ENCODE measurements around the gene RPTN.

RPTN gene

GRCh38 chr1:152110860-152111514, 48.0 kb downstream of the RPTN start:
- Histone ChIP-seq H3K4me3 (ENCODE audit: insufficient read length, low read depth) (peak overlapping the region; percentile 50), H3K27me3 (ENCODE audit: insufficient read depth, insufficient read length) (peaks cover 97% of the 10 kb centered on the region), H3K9me3 (ENCODE audit: insufficient read depth, low read length) (peaks cover 81% of the 10 kb centered on the region), H3K9ac (ENCODE audit: insufficient read length, low read depth) (peak overlapping the region; percentile 80), H3K4me1 (ENCODE audit: insufficient read depth, insufficient read length) (peaks cover 10% of the 10 kb centered on the region), H3K36me3 (ENCODE audit: insufficient read depth, insufficient read length, low read length) (no peaks in the 10 kb centered on the region)
- TF ChIP-seq ZNF274 (IDR thresholded peaks at IDR 0.05; ENCODE audit: low read depth, low read length) (no peak), YY1 (IDR thresholded peaks at IDR 0.05; ENCODE audit: insufficient read depth, insufficient read length) (no peak), SUZ12 (IDR thresholded peaks at IDR 0.05; ENCODE audit: extremely low read depth, insufficient read depth, insufficient read length) (no peak)
- peak; percentile 68 for DNase-seq (ENCODE audit: low read depth, low spot score)

DNA sequence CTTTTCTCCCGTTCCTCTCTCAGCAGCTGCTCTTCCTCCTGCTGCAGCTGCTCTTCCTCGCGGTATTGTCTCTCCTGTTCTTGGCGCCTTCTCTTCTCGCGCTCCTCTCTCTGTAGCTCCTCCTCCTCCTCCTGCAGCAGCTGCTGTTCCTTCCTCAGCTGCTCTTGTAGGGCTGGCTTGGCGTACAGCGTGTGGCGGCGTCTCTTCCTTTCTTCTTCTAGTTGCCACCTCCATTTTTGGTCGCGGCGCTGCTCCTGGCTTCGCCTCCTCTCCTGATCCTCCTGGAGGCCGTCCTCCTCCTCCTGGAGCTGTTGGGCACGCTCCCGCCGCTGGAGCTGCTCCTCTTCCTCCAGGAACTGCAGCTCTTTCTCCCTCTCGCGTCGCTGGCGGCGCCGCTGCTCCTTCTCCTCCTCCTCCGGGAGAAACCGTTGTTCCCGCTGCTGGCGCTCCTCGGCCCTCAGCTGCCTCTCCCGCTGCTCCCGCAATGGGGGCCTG, 48.6 kb downstream of the RPTN start:
- H3K27me3 ChIP-seq (ENCODE audit: insufficient read depth, insufficient read length): peaks cover 97% of the 10 kb centered on the region
- peak overlapping the region; percentile 80 for H3K9ac ChIP-seq (ENCODE audit: insufficient read length, low read depth)
- DNase-seq (ENCODE audit: low read depth, low spot score): peak; percentile 25
- H3K4me3 ChIP-seq (ENCODE audit: insufficient read length, low read depth): peak overlapping the region; percentile 50
- no peaks in the 10 kb centered on the region for H3K36me3 ChIP-seq (ENCODE audit: insufficient read depth, insufficient read length, low read length)
- TF ChIP-seq ZNF274 (IDR thresholded peaks at IDR 0.05; ENCODE audit: low read depth, low read length) (no peak), SUZ12 (IDR thresholded peaks at IDR 0.05; ENCODE audit: extremely low read depth, insufficient read depth, insufficient read length) (no peak), YY1 (IDR thresholded peaks at IDR 0.05; ENCODE audit: insufficient read depth, insufficient read length) (no peak)
- H3K4me1 ChIP-seq (ENCODE audit: insufficient read depth, insufficient read length): peaks cover 10% of the 10 kb centered on the region
- H3K9me3 ChIP-seq (ENCODE audit: insufficient read depth, low read length): peaks cover 81% of the 10 kb centered on the region

DNA sequence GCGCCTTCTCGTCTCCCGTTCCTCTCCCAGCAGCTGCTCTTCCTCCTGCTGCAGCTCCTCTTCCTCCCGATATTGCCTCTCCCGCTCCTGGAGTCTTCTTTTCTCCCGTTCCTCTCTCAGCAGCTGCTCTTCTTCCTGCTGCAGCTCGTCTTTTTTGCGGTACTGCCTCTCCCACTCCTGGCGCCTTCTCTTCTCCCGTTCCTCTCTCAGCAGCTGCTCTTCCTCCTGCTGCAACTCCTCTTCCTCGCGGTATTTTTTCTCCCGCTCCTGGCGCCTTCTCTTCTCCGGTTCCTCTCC, 49.1 kb downstream of the RPTN start:
- peaks cover 92% of the 10 kb centered on the region for H3K27me3 ChIP-seq (ENCODE audit: insufficient read depth, insufficient read length)
- peaks cover 81% of the 10 kb centered on the region for H3K9me3 ChIP-seq (ENCODE audit: insufficient read depth, low read length)
- peaks cover 10% of the 10 kb centered on the region for H3K4me1 ChIP-seq (ENCODE audit: insufficient read depth, insufficient read length)
- H3K36me3 ChIP-seq (ENCODE audit: insufficient read depth, insufficient read length, low read length): no peaks in the 10 kb centered on the region
- H3K4me3 ChIP-seq (ENCODE audit: insufficient read length, low read depth): no peak overlapping the region
- no peak for TF ChIP-seq ZNF274 (IDR thresholded peaks at IDR 0.05; ENCODE audit: low read depth, low read length)
- no peak for TF ChIP-seq YY1 (IDR thresholded peaks at IDR 0.05; ENCODE audit: insufficient read depth, insufficient read length)
- TF ChIP-seq SUZ12 (IDR thresholded peaks at IDR 0.05; ENCODE audit: extremely low read depth, insufficient read depth, insufficient read length): no peak
- no peak overlapping the region for H3K9ac ChIP-seq (ENCODE audit: insufficient read length, low read depth)
- no peak for DNase-seq (ENCODE audit: low read depth, low spot score)

DNA sequence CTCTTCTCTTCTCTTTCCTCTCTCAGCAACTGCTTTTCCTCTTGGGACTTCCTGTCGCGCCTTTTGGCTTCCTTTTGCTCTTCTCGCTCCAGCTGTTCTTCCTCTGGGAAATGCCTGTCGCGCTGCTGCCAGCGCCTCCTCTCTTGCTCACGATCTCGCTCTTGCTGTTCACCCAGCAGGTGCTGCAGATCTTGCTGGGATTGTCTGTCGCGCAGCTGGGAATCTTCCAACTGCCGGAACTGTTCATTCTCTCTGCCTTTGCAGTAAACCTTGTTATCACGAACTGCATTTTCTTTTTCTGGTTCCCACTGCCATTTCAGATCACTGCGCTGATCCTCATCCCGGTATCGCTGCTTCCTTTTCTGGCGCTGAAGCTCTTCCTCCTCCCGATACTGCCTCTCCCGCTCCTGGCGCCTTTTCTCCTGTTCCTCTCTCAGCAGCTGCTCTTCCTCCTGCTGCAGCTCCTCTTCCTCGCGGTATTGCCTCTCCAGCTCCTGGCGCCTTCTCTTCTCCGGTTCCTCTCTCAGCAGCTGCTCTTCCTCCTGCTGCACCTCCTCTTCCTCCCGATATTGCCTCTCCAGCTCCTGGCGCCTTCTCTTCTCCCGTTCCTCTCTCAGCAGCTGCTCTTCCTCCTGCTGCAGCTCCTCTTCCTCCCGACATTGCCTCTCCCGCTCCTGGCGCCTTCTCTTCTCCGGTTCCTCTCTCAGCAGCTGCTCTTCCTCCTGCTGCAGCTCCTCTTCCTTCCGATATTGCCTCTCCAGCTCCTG, 49.6 kb downstream of the RPTN start:
- Histone ChIP-seq H3K9ac (ENCODE audit: insufficient read length, low read depth) (no peak overlapping the region), H3K27me3 (ENCODE audit: insufficient read depth, insufficient read length) (peaks cover 87% of the 10 kb centered on the region), H3K9me3 (ENCODE audit: insufficient read depth, low read length) (peaks cover 78% of the 10 kb centered on the region), H3K4me3 (ENCODE audit: insufficient read length, low read depth) (no peak overlapping the region), H3K4me1 (ENCODE audit: insufficient read depth, insufficient read length) (peaks cover 10% of the 10 kb centered on the region), H3K36me3 (ENCODE audit: insufficient read depth, insufficient read length, low read length) (no peaks in the 10 kb centered on the region)
- DNase-seq (ENCODE audit: low read depth, low spot score): no peak
- TF ChIP-seq ZNF274 (IDR thresholded peaks at IDR 0.05; ENCODE audit: low read depth, low read length): no peak
- no peak for TF ChIP-seq YY1 (IDR thresholded peaks at IDR 0.05; ENCODE audit: insufficient read depth, insufficient read length)
- no peak for TF ChIP-seq SUZ12 (IDR thresholded peaks at IDR 0.05; ENCODE audit: extremely low read depth, insufficient read depth, insufficient read length)

- H3K27me3 ChIP-seq (ENCODE audit: insufficient read depth, insufficient read length): peaks cover 81% of the 10 kb centered on the region
- H3K4me3 ChIP-seq (ENCODE audit: insufficient read length, low read depth): no peak overlapping the region
- H3K9me3 ChIP-seq (ENCODE audit: insufficient read depth, low read length): peaks cover 73% of the 10 kb centered on the region
Observed at GRCh38 chr1:152108882-152109222, 50.2 kb downstream of the RPTN start.

GRCh38 chr1:152107984-152108881, 50.8 kb downstream of the RPTN start:
- Histone ChIP-seq H3K9me3 (ENCODE audit: insufficient read depth, low read length) (peaks cover 67% of the 10 kb centered on the region), H3K9ac (ENCODE audit: insufficient read length, low read depth) (no peak overlapping the region), H3K27me3 (ENCODE audit: insufficient read depth, insufficient read length) (peaks cover 75% of the 10 kb centered on the region), H3K4me3 (ENCODE audit: insufficient read length, low read depth) (peak overlapping the region; percentile 31), H3K4me1 (ENCODE audit: insufficient read depth, insufficient read length) (peaks cover 10% of the 10 kb centered on the region), H3K36me3 (ENCODE audit: insufficient read depth, insufficient read length, low read length) (no peaks in the 10 kb centered on the region)
- peak; percentile 3 for DNase-seq (ENCODE audit: low read depth, low spot score)
- TF ChIP-seq YY1 (IDR thresholded peaks at IDR 0.05; ENCODE audit: insufficient read depth, insufficient read length) (no peak), SUZ12 (IDR thresholded peaks at IDR 0.05; ENCODE audit: extremely low read depth, insufficient read depth, insufficient read length) (peak; percentile 71), ZNF274 (IDR thresholded peaks at IDR 0.05; ENCODE audit: low read depth, low read length) (no peak)

More at GRCh38 chr1:152108882-152109222, 50.2 kb downstream of the RPTN start:
- TF ChIP-seq YY1 (IDR thresholded peaks at IDR 0.05; ENCODE audit: insufficient read depth, insufficient read length): no peak
- no peak for TF ChIP-seq ZNF274 (IDR thresholded peaks at IDR 0.05; ENCODE audit: low read depth, low read length)
- TF ChIP-seq SUZ12 (IDR thresholded peaks at IDR 0.05; ENCODE audit: extremely low read depth, insufficient read depth, insufficient read length): no peak
- Histone ChIP-seq H3K4me1 (ENCODE audit: insufficient read depth, insufficient read length) (peaks cover 10% of the 10 kb centered on the region), H3K9ac (ENCODE audit: insufficient read length, low read depth) (no peak overlapping the region), H3K36me3 (ENCODE audit: insufficient read depth, insufficient read length, low read length) (no peaks in the 10 kb centered on the region)
- no peak for DNase-seq (ENCODE audit: low read depth, low spot score)

All from NT2/D1 (cell line).